Ammon's horn (tissue), 1 donor: ENCODE measurements around the gene ISYNA1.
A peak's percentile ranks its signal among the peaks of the same experiment; 100 is the strongest.

Experiments
- DNase-seq: peaks from one replicate; pipeline ENCODE4 v3.0.0-alpha.2; 2016; ENCODE audit warnings: low spot score

Gene ISYNA1

GRCh38 chr19:18431351-18432197 lies 6.4 kb downstream of the ISYNA1 start:
- DNase-seq: no peak

GRCh38 chr19:18430417-18431144 lies 7.4 kb downstream of the ISYNA1 start:
- no peak for DNase-seq

- DNase-seq: no peak
These were observed 8.1 kb downstream of the ISYNA1 start for GRCh38 chr19:18429717-18430416.

GRCh38 chr19:18428787-18429674 lies 8.9 kb downstream of the ISYNA1 start:
- DNase-seq: peak; percentile 84

- DNase-seq: no peak
These were observed 9.7 kb downstream of the ISYNA1 start for GRCh38 chr19:18428173-18428786.

GRCh38 chr19:18427743-18428113 lies 10.2 kb downstream of the ISYNA1 start:
- no peak for DNase-seq

- DNase-seq: no peak
These were observed 10.7 kb downstream of the ISYNA1 start for GRCh38 chr19:18427080-18427742.

- no peak for DNase-seq
These were observed 11.5 kb downstream of the ISYNA1 start for GRCh38 chr19:18426416-18426767.

GRCh38 chr19:18425515-18426415 lies 12.2 kb downstream of the ISYNA1 start:
- peak; percentile 77 for DNase-seq

- DNase-seq: no peak
These were observed 12.9 kb downstream of the ISYNA1 start for GRCh38 chr19:18424890-18425514.

- no peak for DNase-seq
These were observed 13.6 kb downstream of the ISYNA1 start for GRCh38 chr19:18424122-18424889.

GRCh38 chr19:18423258-18424020 lies 14.5 kb downstream of the ISYNA1 start:
- DNase-seq: peak; percentile 19

- DNase-seq: no peak
These were observed 15.3 kb downstream of the ISYNA1 start for GRCh38 chr19:18422530-18423191.

GRCh38 chr19:18421371-18421959 lies 16.5 kb downstream of the ISYNA1 start:
- DNase-seq: peak; percentile 16

- DNase-seq: no peak
These were observed 17.0 kb downstream of the ISYNA1 start for GRCh38 chr19:18420930-18421329.

GRCh38 chr19:18419699-18420460 lies 18.1 kb downstream of the ISYNA1 start:
- peak; percentile 31 for DNase-seq
